PC-9 (cell line): ENCODE results near the gene ATP10B. TPM values are rescaled to one million over a fixed set of nuclear protein-coding genes. Genes with fewer than 3 reads are reported as not detected.

Experiments
- BruUV-seq: library from RNA; stranded (reverse); fragments of 400-500 nt; replicated peaks from 2 replicates; lab custom pipeline; 2021; lab: Mats Ljungman, UMichigan
- CTCF ChIA-PET: fragments of 300-600 bp; sonication (Branson Sonifier 250); formaldehyde crosslinking; loops from one replicate; lab custom pipeline; 2022; ENCODE audit warnings: antibody characterized with exemption; lab: Charles Lee
- POLR2A ChIA-PET: fragments of 300-600 bp; sonication (Branson Sonifier 250); formaldehyde crosslinking; loops from one replicate; lab custom pipeline; 2022; ENCODE audit warnings: antibody characterized with exemption; ENCODE audit not compliant: unreplicated experiment; lab: Charles Lee
- DNase-seq, 2 experiments: peaks; one replicate each; pipeline versions ENCODE4 v3.0.0 to v3.0.0-alpha.2; 2015 to 2022; ENCODE audit warnings: mixed read lengths in 1 of 2
- H2AFZ ChIP-seq: fragments of 200-600 bp; sonication (generic); 2 replicates; pipeline ENCODE4 v1.8.1; 2017; ENCODE audit warnings: antibody characterized with exemption
- H3F3A ChIP-seq: fragments of 200-600 bp; sonication (generic); 2 replicates; pipeline ENCODE4 v1.8.1; 2017; ENCODE audit warnings: antibody characterized with exemption, mild to moderate bottlenecking, low read depth; ENCODE audit not compliant: insufficient read depth
- H3K27ac ChIP-seq: fragments of 200-600 bp; sonication (generic); 2 replicates; pipeline ENCODE4 v1.6.1; 2016; ENCODE audit warnings: mixed run types
- H3K27me3 ChIP-seq: fragments of 200-600 bp; sonication (generic); 2 replicates; pipeline ENCODE4 v1.6.1; 2016; ENCODE audit warnings: low read depth, mixed run types; ENCODE audit not compliant: insufficient read depth
- H3K36me3 ChIP-seq: fragments of 200-600 bp; sonication (generic); 2 replicates; pipeline ENCODE4 v1.6.1; 2016; ENCODE audit warnings: low read depth, mixed run types
- H3K4me1 ChIP-seq: fragments of 200-600 bp; sonication (generic); replicated peaks from 2 replicates; pipeline ENCODE4 v1.6.1; 2016; ENCODE audit warnings: mixed run types; ENCODE audit not compliant: insufficient read depth
- H3K4me2 ChIP-seq: fragments of 200-600 bp; sonication (generic); 2 replicates; pipeline ENCODE4 v1.6.1; 2017; ENCODE audit warnings: mixed run types
- H3K4me3 ChIP-seq: fragments of 200-600 bp; sonication (generic); 2 replicates; pipeline ENCODE4 v1.6.1; 2016; ENCODE audit warnings: mixed run types
- H3K79me2 ChIP-seq: fragments of 200-600 bp; sonication (generic); 2 replicates; pipeline ENCODE4 v1.6.1; 2017; ENCODE audit warnings: low read depth, mixed run types
- H3K9me2 ChIP-seq: fragments of 200-600 bp; sonication (generic); 2 replicates; pipeline ENCODE4 v1.8.1; 2017; ENCODE audit warnings: mild to moderate bottlenecking; ENCODE audit not compliant: insufficient read depth
- H3K9me3 ChIP-seq: fragments of 200-600 bp; sonication (generic); 2 replicates; pipeline ENCODE4 v1.8.1; 2016; ENCODE audit warnings: low read depth; ENCODE audit not compliant: insufficient read depth
- H4K20me1 ChIP-seq: fragments of 200-600 bp; sonication (generic); 2 replicates; pipeline ENCODE4 v1.8.1; 2017; ENCODE audit not compliant: insufficient read depth
- EZH2 ChIP-seq: fragments of 200-600 bp; sonication (generic); IDR thresholded peaks from 2 replicates; pipeline ENCODE4 v1.8.0; 2017; ENCODE audit warnings: antibody characterized with exemption, low read depth
- intact Hi-C: fragments of 100-400 bp; cut with micrococcal nuclease; formaldehyde crosslinking; loops from one replicate; pipeline ENCODE4 v1.10.0; 2022; ENCODE audit not compliant: unreplicated experiment
- total RNA-seq: library from RNA; stranded (reverse); gene quantifications from 2 replicates; pipeline ENCODE4 v1.2.3, GENCODE V29; 2021
- TF ChIP-seq, protein P1 (sequence below): fragments of 200-600 bp; sonication (generic); conservative IDR thresholded peaks from 2 replicates; pipeline ENCODE4 v1.6.1; 2017; ENCODE audit warnings: mixed run types, antibody characterized with exemption, mild to moderate bottlenecking, moderate library complexity

Gene ATP10B
- total RNA-seq, 1 experiment from 2014 or later: not detected

DNA sequence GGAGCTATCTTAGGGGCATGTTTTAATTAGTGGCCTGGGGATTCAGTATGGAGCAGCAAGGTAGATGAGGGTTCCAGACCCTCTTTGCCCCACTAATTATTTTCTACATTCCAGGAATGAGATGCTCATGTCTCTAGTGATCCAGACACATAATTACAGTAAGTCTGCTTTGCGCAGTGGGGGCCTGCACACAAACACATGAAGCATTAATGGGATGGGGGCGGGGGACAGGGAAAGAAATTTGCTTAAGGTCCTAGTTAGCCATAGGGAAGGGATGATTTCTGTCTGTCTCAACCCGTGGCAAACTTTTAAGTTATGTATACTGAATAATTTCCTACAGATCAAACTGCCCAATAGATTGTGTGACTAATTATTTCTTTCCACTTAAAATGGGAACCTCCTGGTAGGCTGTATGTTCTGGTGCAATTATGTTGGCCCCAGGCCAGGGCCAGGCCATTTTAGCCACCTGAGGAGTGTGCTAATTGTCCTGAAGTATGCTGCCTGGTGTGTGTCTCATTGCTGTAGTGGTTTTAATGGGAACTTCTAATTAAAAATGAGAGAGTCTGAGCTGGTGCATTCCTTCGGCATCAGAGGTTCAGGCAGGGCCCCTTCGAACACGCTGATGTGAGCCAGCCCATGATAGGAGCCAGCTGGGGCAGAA is 295.9 kb downstream of the ATP10B start:
- Histone ChIP-seq H3K79me2 (no peaks in the 10 kb centered on the region), H3K4me1 (no peaks in the 10 kb centered on the region), H3K4me3 (no peak overlapping the region), H3K9me3 (no peaks in the 10 kb centered on the region), H3K27me3 (no peaks in the 10 kb centered on the region), H3K36me3 (no peaks in the 10 kb centered on the region), H3K4me2 (no peak overlapping the region), H4K20me1 (no peaks in the 10 kb centered on the region), H3F3A (no peaks in the 10 kb centered on the region), H3K27ac (no peak overlapping the region), H3K9me2 (no peaks in the 10 kb centered on the region), H2AFZ (no peak overlapping the region)
- intact Hi-C loops: no loop called here
- ChIA-PET CTCF (no interaction called here), POLR2A (no interaction called here)
- TF ChIP-seq, protein P1, sequence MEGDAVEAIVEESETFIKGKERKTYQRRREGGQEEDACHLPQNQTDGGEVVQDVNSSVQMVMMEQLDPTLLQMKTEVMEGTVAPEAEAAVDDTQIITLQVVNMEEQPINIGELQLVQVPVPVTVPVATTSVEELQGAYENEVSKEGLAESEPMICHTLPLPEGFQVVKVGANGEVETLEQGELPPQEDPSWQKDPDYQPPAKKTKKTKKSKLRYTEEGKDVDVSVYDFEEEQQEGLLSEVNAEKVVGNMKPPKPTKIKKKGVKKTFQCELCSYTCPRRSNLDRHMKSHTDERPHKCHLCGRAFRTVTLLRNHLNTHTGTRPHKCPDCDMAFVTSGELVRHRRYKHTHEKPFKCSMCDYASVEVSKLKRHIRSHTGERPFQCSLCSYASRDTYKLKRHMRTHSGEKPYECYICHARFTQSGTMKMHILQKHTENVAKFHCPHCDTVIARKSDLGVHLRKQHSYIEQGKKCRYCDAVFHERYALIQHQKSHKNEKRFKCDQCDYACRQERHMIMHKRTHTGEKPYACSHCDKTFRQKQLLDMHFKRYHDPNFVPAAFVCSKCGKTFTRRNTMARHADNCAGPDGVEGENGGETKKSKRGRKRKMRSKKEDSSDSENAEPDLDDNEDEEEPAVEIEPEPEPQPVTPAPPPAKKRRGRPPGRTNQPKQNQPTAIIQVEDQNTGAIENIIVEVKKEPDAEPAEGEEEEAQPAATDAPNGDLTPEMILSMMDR: no peak
- no peak for TF ChIP-seq EZH2
- BruUV-seq: no TSS peak
- no peak for DNase-seq

DNA sequence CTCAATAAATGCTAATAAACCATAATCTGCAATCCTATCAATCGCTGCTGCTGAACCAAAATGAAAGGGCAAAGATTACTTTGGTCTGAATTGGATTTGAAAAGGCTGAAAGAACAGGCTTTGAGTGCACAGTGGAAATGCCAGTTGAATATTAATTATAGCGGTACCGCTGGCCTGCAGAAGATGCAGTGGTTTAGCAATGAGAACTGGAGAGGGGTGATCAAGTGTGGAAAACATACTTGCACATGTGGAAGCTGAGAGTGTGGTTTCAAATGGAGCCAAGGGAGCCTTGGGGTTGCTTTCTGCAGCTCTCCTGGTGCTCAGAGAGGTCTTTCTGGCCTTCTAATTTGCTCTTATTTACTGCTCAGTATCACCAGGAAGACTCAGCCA is 296.4 kb downstream of the ATP10B start:
- H3K79me2 ChIP-seq: no peaks in the 10 kb centered on the region
- CTCF ChIA-PET: no interaction called here
- H3K9me2 ChIP-seq: no peaks in the 10 kb centered on the region
- no peak overlapping the region for H2AFZ ChIP-seq
- no peak for DNase-seq
- TF ChIP-seq EZH2: no peak
- TF ChIP-seq, protein P1: no peak
- no peaks in the 10 kb centered on the region for H3K4me1 ChIP-seq
- no peak overlapping the region for H3K27ac ChIP-seq
- no peaks in the 10 kb centered on the region for H3K36me3 ChIP-seq
- no peaks in the 10 kb centered on the region for H3K9me3 ChIP-seq
- no peaks in the 10 kb centered on the region for H3K27me3 ChIP-seq
- H3F3A ChIP-seq: no peaks in the 10 kb centered on the region
- intact Hi-C loops: no loop called here
- H3K4me3 ChIP-seq: no peak overlapping the region
- H3K4me2 ChIP-seq: no peak overlapping the region
- H4K20me1 ChIP-seq: no peaks in the 10 kb centered on the region
- POLR2A ChIA-PET: no interaction called here
- no TSS peak for BruUV-seq

DNA sequence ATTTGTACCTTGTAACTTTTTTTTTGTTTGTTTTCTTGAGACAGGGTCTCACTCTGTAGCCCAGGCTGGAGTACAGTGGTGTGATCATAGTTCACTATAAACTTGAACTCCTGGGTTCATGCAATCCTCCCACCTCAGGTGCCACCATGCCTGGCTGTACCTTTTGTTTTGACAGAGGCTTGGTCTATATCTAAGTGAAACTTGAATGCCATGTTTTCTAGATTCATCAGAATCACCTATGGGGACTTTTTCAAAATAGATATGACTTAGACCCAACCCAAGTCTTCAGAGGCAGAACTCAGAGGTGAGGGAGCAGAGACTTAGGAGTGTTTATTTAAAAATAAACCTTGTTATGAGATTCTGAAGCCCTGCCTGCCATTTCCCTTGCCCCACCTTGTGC is 301.9 kb downstream of the ATP10B start:
- no peaks in the 10 kb centered on the region for H3F3A ChIP-seq
- POLR2A ChIA-PET: no interaction called here
- no peaks in the 10 kb centered on the region for H3K36me3 ChIP-seq
- no peak for TF ChIP-seq EZH2
- TF ChIP-seq, protein P1: no peak
- H3K4me2 ChIP-seq: no peak overlapping the region
- no peaks in the 10 kb centered on the region for H3K79me2 ChIP-seq
- no peaks in the 10 kb centered on the region for H3K9me2 ChIP-seq
- CTCF ChIA-PET: no interaction called here
- H2AFZ ChIP-seq: no peak overlapping the region
- no peak overlapping the region for H3K4me3 ChIP-seq
- no peaks in the 10 kb centered on the region for H3K27me3 ChIP-seq
- H4K20me1 ChIP-seq: no peaks in the 10 kb centered on the region
- H3K4me1 ChIP-seq: no peaks in the 10 kb centered on the region
- DNase-seq: no peak
- intact Hi-C loops: no loop called here
- BruUV-seq: no TSS peak
- no peak overlapping the region for H3K27ac ChIP-seq
- no peaks in the 10 kb centered on the region for H3K9me3 ChIP-seq
